ENCODE data around the gene TFCP2. TPM values are rescaled to one million over a fixed set of nuclear protein-coding genes. Genes with fewer than 3 reads are reported as not detected.
A peak's percentile ranks its signal among the peaks of the same experiment; 100 is the strongest.

Gene TFCP2
- total RNA-seq, 1 donor from 2014 or later: 22.4 TPM

DNA sequence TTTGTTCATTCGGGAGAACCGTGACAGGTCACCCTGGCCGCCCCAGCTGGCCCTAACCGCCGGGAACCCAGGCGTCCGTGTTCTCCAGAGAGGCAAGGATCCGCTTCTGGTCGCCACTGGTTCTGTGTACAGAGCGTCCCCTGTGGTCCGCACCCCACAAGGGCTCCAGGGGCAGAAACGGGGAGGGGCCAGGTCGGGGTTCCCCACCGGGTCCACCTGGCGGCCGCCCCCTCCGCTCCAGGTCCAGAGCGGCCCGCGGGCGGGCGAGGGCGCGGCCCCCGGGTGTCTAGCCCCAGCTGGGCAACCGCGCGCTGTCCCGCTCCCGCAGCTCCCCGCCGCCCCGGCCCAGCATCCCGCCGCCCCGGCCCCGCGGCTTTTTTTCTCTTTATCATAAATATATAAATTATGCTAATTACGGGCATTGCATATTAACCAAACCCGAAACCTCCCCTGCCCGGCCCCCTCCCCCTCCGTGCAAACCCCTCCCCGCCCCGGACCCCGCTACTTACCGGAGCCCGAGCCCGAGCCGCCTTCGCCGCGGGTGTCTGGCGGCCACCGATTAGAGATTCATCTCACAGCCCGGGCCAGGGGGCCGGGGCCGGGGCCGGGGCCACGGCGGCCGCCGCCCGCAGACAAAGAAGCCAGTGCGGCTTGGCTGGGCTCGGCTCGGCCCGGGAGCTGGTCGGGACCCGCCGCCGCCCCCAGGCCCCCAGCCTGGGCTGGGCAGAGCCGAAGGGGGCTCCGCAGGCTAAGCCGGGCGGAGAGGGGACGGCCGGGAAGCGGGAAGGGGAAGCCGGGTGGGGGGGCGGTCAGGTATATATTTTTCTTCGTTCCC is 44.4 kb upstream of the TFCP2 start:
- Histone ChIP-seq H2AFZ (ENCODE audit: low read depth, low read length) (peak overlapping the region; percentile 89), H3K27ac (ENCODE audit: low read depth, low read length) (peak overlapping the region; percentile 82)
- H3K27me3 Mint-ChIP-seq (ENCODE audit: low read depth, unreplicated experiment): no peaks in the 10 kb centered on the region

DNA sequence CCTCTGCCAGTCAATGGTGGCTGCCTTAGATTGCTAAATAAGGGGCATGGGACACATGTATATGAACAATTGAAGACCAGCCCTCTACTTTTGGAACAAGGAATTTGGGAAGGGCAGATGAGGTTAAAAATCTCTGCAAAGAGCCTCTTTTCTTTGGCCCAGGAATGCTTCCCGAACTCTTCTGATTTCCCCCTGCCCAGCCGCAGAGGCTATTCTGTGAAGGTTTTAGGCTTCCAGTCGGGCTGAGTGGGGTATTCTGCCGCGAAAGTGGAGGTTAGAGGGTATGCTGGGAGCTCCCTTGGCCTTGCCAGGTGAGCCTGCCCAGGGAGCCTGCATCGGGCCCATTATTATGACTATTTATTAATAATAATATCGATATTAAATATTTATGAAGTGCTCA is 43.7 kb upstream of the TFCP2 start:
- H3K27ac ChIP-seq (ENCODE audit: low read depth, low read length): no peak overlapping the region
- FAIRE-seq: no peak
- no peaks in the 10 kb centered on the region for H3K36me3 ChIP-seq (ENCODE audit: insufficient read depth, low read length)
- H3K79me2 ChIP-seq (ENCODE audit: insufficient read depth, low read length): peaks cover 14% of the 10 kb centered on the region
- Mint-ChIP-seq H3K36me3 (ENCODE audit: low read depth, unreplicated experiment) (no peaks in the 10 kb centered on the region), H3K4me1 (ENCODE audit: low read depth, unreplicated experiment) (peaks cover 8% of the 10 kb centered on the region), H3K4me3 (ENCODE audit: unreplicated experiment) (peak overlapping the region; percentile 84), H3K27ac (ENCODE audit: unreplicated experiment) (no peak overlapping the region), H3K9me3 (ENCODE audit: unreplicated experiment) (no peaks in the 10 kb centered on the region), H3K27me3 (ENCODE audit: low read depth, unreplicated experiment) (no peaks in the 10 kb centered on the region)
- peaks cover 17% of the 10 kb centered on the region for H3K4me1 ChIP-seq (ENCODE audit: insufficient read depth, low read length)
- peak overlapping the region; percentile 95 for H3K4me2 ChIP-seq (ENCODE audit: low read length)
- H4K20me1 ChIP-seq (ENCODE audit: insufficient read depth, low read length): no peaks in the 10 kb centered on the region
- peak overlapping the region; percentile 67 for H3K4me3 ChIP-seq (ENCODE audit: insufficient read depth, low read depth, low read length)
- peak overlapping the region; percentile 88 for H3K9ac ChIP-seq (ENCODE audit: low read length)
- H2AFZ ChIP-seq (ENCODE audit: low read depth, low read length): peak overlapping the region; percentile 78
- TF ChIP-seq, protein P1, sequence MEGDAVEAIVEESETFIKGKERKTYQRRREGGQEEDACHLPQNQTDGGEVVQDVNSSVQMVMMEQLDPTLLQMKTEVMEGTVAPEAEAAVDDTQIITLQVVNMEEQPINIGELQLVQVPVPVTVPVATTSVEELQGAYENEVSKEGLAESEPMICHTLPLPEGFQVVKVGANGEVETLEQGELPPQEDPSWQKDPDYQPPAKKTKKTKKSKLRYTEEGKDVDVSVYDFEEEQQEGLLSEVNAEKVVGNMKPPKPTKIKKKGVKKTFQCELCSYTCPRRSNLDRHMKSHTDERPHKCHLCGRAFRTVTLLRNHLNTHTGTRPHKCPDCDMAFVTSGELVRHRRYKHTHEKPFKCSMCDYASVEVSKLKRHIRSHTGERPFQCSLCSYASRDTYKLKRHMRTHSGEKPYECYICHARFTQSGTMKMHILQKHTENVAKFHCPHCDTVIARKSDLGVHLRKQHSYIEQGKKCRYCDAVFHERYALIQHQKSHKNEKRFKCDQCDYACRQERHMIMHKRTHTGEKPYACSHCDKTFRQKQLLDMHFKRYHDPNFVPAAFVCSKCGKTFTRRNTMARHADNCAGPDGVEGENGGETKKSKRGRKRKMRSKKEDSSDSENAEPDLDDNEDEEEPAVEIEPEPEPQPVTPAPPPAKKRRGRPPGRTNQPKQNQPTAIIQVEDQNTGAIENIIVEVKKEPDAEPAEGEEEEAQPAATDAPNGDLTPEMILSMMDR (IDR thresholded peaks at IDR 0.05; ENCODE audit: insufficient read depth, low read depth, low read length): no peak
- no peak for TF ChIP-seq EZH2 (IDR thresholded peaks at IDR 0.05; ENCODE audit: insufficient read depth, low read length)
- no peaks in the 10 kb centered on the region for H3K9me3 ChIP-seq (ENCODE audit: insufficient read depth, low read depth, low read length)
- no peak for DNase-seq (ENCODE audit: low read depth)
- no peaks in the 10 kb centered on the region for H3K27me3 ChIP-seq (ENCODE audit: insufficient read depth, low read length)

More for the DNA sequence above, 44.4 kb upstream of the TFCP2 start:
- TF ChIP-seq, protein P1 (IDR thresholded peaks at IDR 0.05; ENCODE audit: insufficient read depth, low read depth, low read length): no peak
- TF ChIP-seq EZH2 (IDR thresholded peaks at IDR 0.05; ENCODE audit: insufficient read depth, low read length): no peak
- Histone ChIP-seq H3K4me1 (ENCODE audit: insufficient read depth, low read length) (peaks cover 17% of the 10 kb centered on the region), H3K79me2 (ENCODE audit: insufficient read depth, low read length) (peaks cover 14% of the 10 kb centered on the region), H3K27me3 (ENCODE audit: insufficient read depth, low read length) (no peaks in the 10 kb centered on the region), H3K36me3 (ENCODE audit: insufficient read depth, low read length) (no peaks in the 10 kb centered on the region), H3K9ac (ENCODE audit: low read length) (peak overlapping the region; percentile 88), H3K4me3 (ENCODE audit: insufficient read depth, low read depth, low read length) (peak overlapping the region; percentile 76), H3K4me2 (ENCODE audit: low read length) (peak overlapping the region; percentile 95), H3K9me3 (ENCODE audit: insufficient read depth, low read depth, low read length) (no peaks in the 10 kb centered on the region), H4K20me1 (ENCODE audit: insufficient read depth, low read length) (no peaks in the 10 kb centered on the region)
- H3K27ac Mint-ChIP-seq (ENCODE audit: unreplicated experiment): no peak overlapping the region
- FAIRE-seq: no peak
- H3K9me3 Mint-ChIP-seq (ENCODE audit: unreplicated experiment): no peaks in the 10 kb centered on the region
- H3K36me3 Mint-ChIP-seq (ENCODE audit: low read depth, unreplicated experiment): peaks cover under 1% of the 10 kb centered on the region
- no peak for DNase-seq (ENCODE audit: low read depth)
- H3K4me1 Mint-ChIP-seq (ENCODE audit: low read depth, unreplicated experiment): peaks cover 8% of the 10 kb centered on the region
- H3K4me3 Mint-ChIP-seq (ENCODE audit: unreplicated experiment): peak overlapping the region; percentile 85

DNA sequence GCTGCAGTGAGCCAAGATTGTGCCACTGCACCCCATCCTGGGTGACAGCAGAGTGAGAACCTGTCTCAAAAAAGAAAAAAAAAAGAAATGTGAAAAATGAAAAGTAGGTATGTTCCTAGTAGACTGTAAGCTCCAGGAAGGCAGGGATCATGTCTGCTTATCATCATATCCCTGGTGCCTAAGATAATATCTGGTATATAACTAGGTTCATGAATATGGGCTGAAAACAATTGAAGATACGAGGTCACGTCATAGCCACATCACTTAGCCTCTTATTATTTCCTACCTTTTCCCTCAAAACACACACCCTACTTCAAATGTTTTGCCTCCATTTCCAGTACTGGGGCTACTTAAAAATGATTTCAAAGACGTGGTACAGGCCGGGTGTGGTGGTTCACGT is 42.0 kb upstream of the TFCP2 start:
- peaks cover 2% of the 10 kb centered on the region for H3K36me3 Mint-ChIP-seq (ENCODE audit: low read depth, unreplicated experiment)
- Histone ChIP-seq H3K4me1 (ENCODE audit: insufficient read depth, low read length) (peaks cover 17% of the 10 kb centered on the region), H3K27me3 (ENCODE audit: insufficient read depth, low read length) (no peaks in the 10 kb centered on the region), H3K9me3 (ENCODE audit: insufficient read depth, low read depth, low read length) (no peaks in the 10 kb centered on the region), H3K79me2 (ENCODE audit: insufficient read depth, low read length) (peaks cover 14% of the 10 kb centered on the region), H3K4me3 (ENCODE audit: insufficient read depth, low read depth, low read length) (no peak overlapping the region), H3K27ac (ENCODE audit: low read depth, low read length) (no peak overlapping the region), H4K20me1 (ENCODE audit: insufficient read depth, low read length) (no peaks in the 10 kb centered on the region), H3K36me3 (ENCODE audit: insufficient read depth, low read length) (no peaks in the 10 kb centered on the region), H3K9ac (ENCODE audit: low read length) (no peak overlapping the region), H2AFZ (ENCODE audit: low read depth, low read length) (no peak overlapping the region), H3K4me2 (ENCODE audit: low read length) (no peak overlapping the region)
- no peak overlapping the region for H3K27ac Mint-ChIP-seq (ENCODE audit: unreplicated experiment)
- DNase-seq (ENCODE audit: low read depth) (no peak), FAIRE-seq (no peak)
- no peak for TF ChIP-seq EZH2 (IDR thresholded peaks at IDR 0.05; ENCODE audit: insufficient read depth, low read length)
- TF ChIP-seq, protein P1 (IDR thresholded peaks at IDR 0.05; ENCODE audit: insufficient read depth, low read depth, low read length): no peak
- no peaks in the 10 kb centered on the region for H3K9me3 Mint-ChIP-seq (ENCODE audit: unreplicated experiment)
- no peak overlapping the region for H3K4me3 Mint-ChIP-seq (ENCODE audit: unreplicated experiment)
- H3K4me1 Mint-ChIP-seq (ENCODE audit: low read depth, unreplicated experiment): peaks cover 8% of the 10 kb centered on the region
- H3K27me3 Mint-ChIP-seq (ENCODE audit: low read depth, unreplicated experiment): no peaks in the 10 kb centered on the region

All from astrocyte (in vitro differentiated cells and primary cell).